ENCODE data around the gene INPPL1.

DNA sequence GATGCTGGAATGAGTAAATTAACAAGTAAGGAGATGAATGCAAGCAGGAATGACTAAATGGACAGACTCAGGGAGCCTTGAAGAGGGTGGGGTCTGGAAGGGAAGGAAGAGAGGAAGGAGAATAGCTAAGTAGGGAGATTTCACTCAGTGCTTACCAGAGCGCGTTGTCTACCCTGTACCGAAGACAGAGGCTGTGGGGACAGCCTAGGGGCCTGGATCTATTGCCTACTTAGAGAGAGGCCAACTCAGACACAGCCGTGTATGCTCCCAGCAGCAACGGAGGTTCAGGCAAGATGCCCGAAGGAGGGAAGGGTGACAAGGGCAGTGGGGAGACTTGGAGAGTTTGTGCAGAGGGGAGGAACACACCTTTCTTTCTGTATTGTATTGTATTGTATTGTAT, 7.9 kb upstream of the INPPL1 start, which contains the start of gene FOLR2:
- TF ChIP-seq POLR2A (IDR thresholded peaks at IDR 0.05) (no peak), EP300 (IDR thresholded peaks at IDR 0.05) (no peak), POLR2AphosphoS5 (IDR thresholded peaks at IDR 0.05) (no peak)
- TF ChIP-seq, protein P1, sequence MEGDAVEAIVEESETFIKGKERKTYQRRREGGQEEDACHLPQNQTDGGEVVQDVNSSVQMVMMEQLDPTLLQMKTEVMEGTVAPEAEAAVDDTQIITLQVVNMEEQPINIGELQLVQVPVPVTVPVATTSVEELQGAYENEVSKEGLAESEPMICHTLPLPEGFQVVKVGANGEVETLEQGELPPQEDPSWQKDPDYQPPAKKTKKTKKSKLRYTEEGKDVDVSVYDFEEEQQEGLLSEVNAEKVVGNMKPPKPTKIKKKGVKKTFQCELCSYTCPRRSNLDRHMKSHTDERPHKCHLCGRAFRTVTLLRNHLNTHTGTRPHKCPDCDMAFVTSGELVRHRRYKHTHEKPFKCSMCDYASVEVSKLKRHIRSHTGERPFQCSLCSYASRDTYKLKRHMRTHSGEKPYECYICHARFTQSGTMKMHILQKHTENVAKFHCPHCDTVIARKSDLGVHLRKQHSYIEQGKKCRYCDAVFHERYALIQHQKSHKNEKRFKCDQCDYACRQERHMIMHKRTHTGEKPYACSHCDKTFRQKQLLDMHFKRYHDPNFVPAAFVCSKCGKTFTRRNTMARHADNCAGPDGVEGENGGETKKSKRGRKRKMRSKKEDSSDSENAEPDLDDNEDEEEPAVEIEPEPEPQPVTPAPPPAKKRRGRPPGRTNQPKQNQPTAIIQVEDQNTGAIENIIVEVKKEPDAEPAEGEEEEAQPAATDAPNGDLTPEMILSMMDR (IDR thresholded peaks at IDR 0.05), result no peak

Data from suprapubic skin (tissue), 4 donors.